Measurements from ENCODE around the gene OLFM2. TPM values are rescaled to one million over a fixed set of nuclear protein-coding genes. Genes with fewer than 3 reads are reported as not detected.

The OLFM2 gene
- total RNA-seq, 1 donor from 2014 or later: not detected

- H3K36me3 Mint-ChIP-seq (ENCODE audit: low read depth): peaks cover 53% of the 10 kb centered on the region
- H3K27ac Mint-ChIP-seq: no peak overlapping the region
- POLR2A ChIA-PET: interaction anchor here (1.2 kb wide), 1 partner anchor 19 kb away, joined by 3 read pairs; the partner anchor contains the start of gene FBXL12
- H3K27me3 Mint-ChIP-seq: no peaks in the 10 kb centered on the region
- intact Hi-C loops (cut with micrococcal nuclease): no loop called here
- DNase-seq (no peak), ATAC-seq (ENCODE audit: low read depth) (no peak)
- no peak for TF ChIP-seq CTCF (IDR thresholded peaks at IDR 0.05)
- CTCF ChIA-PET: no interaction called here
- H3K4me3 Mint-ChIP-seq: no peak overlapping the region
- peaks cover 12% of the 10 kb centered on the region for H3K4me1 Mint-ChIP-seq
- peaks cover 2% of the 10 kb centered on the region for H3K9me3 Mint-ChIP-seq
These were observed 98.0 kb downstream of the OLFM2 start for GRCh38 chr19:9838324-9838723.

GRCh38 chr19:9836021-9836420 is 100.3 kb downstream of the OLFM2 start:
- Mint-ChIP-seq H3K27ac (peak overlapping the region; percentile 30), H3K36me3 (ENCODE audit: low read depth) (peaks cover 30% of the 10 kb centered on the region), H3K4me1 (peaks cover 12% of the 10 kb centered on the region), H3K9me3 (no peaks in the 10 kb centered on the region), H3K27me3 (no peaks in the 10 kb centered on the region), H3K4me3 (peak overlapping the region; percentile 79)
- TF ChIP-seq CTCF (IDR thresholded peaks at IDR 0.05): no peak
- POLR2A ChIA-PET: interaction anchor here (0.6 to 2.3 kb wide), 3 partner anchors 9 to 17 kb away, joined by 3 to 11 read pairs (median 9); partner anchors contain the start of genes FBXL12 and UBL5
- intact Hi-C loops (cut with micrococcal nuclease): no loop called here
- DNase-seq: no peak
- CTCF ChIA-PET: interaction anchor here (0.6 to 0.8 kb wide), 2 partner anchors 280 to 350 kb away, joined by 3 read pairs; no protein-coding TSS in a partner anchor
- no peak for ATAC-seq (ENCODE audit: low read depth)

GRCh38 chr19:9835507-9835949 is 100.8 kb downstream of the OLFM2 start:
- DNase-seq (no peak), ATAC-seq (ENCODE audit: low read depth) (no peak)
- Mint-ChIP-seq H3K4me3 (peak overlapping the region; percentile 79), H3K4me1 (peaks cover 12% of the 10 kb centered on the region), H3K27ac (peak overlapping the region; percentile 30), H3K36me3 (ENCODE audit: low read depth) (peaks cover 26% of the 10 kb centered on the region), H3K9me3 (no peaks in the 10 kb centered on the region), H3K27me3 (no peaks in the 10 kb centered on the region)
- no peak for TF ChIP-seq CTCF (IDR thresholded peaks at IDR 0.05)
- intact Hi-C loops (cut with micrococcal nuclease): loop anchor here (1.0 to 2.0 kb wide), 5 partner anchors 8 to 401 kb away; partner anchors contain the start of genes FBXL12, UBL5, ZNF266 and ZNF846
- ChIA-PET CTCF (no interaction called here), POLR2A (interaction anchor here (0.9 to 2.3 kb wide), 6 partner anchors 8 to 67 kb away, joined by 3 to 11 read pairs (median 6); partner anchors contain the start of genes FBXL12, UBL5 and ZNF846)

GRCh38 chr19:9834726-9835506 is 101.4 kb downstream of the OLFM2 start, which contains the start of gene PIN1:
TSS of gene PIN1 (plus strand) at chr19:9835318. CDS start at chr19:9835345, 27 bp downstream.
- no peak for TF ChIP-seq CTCF (IDR thresholded peaks at IDR 0.05)
- H3K9me3 Mint-ChIP-seq: no peaks in the 10 kb centered on the region
- peaks cover 26% of the 10 kb centered on the region for H3K36me3 Mint-ChIP-seq (ENCODE audit: low read depth)
- intact Hi-C loops (cut with micrococcal nuclease): loop anchor here (1.0 to 2.0 kb wide), 5 partner anchors 8 to 400 kb away; partner anchors contain the start of genes FBXL12, UBL5, ZNF266 and ZNF846
- peak within 1 kb of the TSS; percentile 94 for H3K27ac Mint-ChIP-seq
- H3K27me3 Mint-ChIP-seq: no peaks in the 10 kb centered on the region
- ATAC-seq (ENCODE audit: low read depth): peak; percentile 95
- CTCF ChIA-PET: no interaction called here
- H3K4me3 Mint-ChIP-seq: peak within 1 kb of the TSS; percentile 93
- POLR2A ChIA-PET: interaction anchor here (0.6 to 1.8 kb wide), 8 partner anchors 9 to 471 kb away, joined by 3 to 11 read pairs (median 4); partner anchors contain the start of genes FBXL12, ZNF561 and ZNF846
- peaks cover 12% of the 10 kb centered on the region for H3K4me1 Mint-ChIP-seq
- DNase-seq: peak; percentile 98

- POLR2A ChIA-PET: interaction anchor here (1.0 to 1.8 kb wide), 3 partner anchors 16 to 213 kb away, joined by 3 to 11 read pairs (median 4); partner anchors contain the start of genes FBXL12, ZNF561 and ZNF846
- no peak for TF ChIP-seq CTCF (IDR thresholded peaks at IDR 0.05)
These were observed 102.0 kb downstream of the OLFM2 start for GRCh38 chr19:9834307-9834725.

More at GRCh38 chr19:9834307-9834725, 102.0 kb downstream of the OLFM2 start:
- CTCF ChIA-PET: no interaction called here
- H3K4me1 Mint-ChIP-seq: peaks cover 14% of the 10 kb centered on the region
- peak overlapping the region; percentile 93 for H3K4me3 Mint-ChIP-seq
- H3K9me3 Mint-ChIP-seq: no peaks in the 10 kb centered on the region
- H3K36me3 Mint-ChIP-seq (ENCODE audit: low read depth): peaks cover 23% of the 10 kb centered on the region
- peak overlapping the region; percentile 94 for H3K27ac Mint-ChIP-seq
- DNase-seq (no peak), ATAC-seq (ENCODE audit: low read depth) (no peak)
- intact Hi-C loops (cut with micrococcal nuclease): loop anchor here (2.0 kb wide), 2 partner anchors 50 to 400 kb away; partner anchors contain the start of gene ZNF266
- no peaks in the 10 kb centered on the region for H3K27me3 Mint-ChIP-seq

All from activated B cell treated with CpG ODN at 0.5 μM for 24 hours (primary cell).